Measurements from ENCODE around the gene PIK3C2G. TPM values are rescaled to one million over a fixed set of nuclear protein-coding genes. Genes with fewer than 3 reads are reported as not detected.

PIK3C2G gene
- total and polyA plus RNA-seq, 10 of the 15 experiments (the other 5 are each of a cell fraction or from before 2014, with no cell fraction given), result not detected

DNA sequence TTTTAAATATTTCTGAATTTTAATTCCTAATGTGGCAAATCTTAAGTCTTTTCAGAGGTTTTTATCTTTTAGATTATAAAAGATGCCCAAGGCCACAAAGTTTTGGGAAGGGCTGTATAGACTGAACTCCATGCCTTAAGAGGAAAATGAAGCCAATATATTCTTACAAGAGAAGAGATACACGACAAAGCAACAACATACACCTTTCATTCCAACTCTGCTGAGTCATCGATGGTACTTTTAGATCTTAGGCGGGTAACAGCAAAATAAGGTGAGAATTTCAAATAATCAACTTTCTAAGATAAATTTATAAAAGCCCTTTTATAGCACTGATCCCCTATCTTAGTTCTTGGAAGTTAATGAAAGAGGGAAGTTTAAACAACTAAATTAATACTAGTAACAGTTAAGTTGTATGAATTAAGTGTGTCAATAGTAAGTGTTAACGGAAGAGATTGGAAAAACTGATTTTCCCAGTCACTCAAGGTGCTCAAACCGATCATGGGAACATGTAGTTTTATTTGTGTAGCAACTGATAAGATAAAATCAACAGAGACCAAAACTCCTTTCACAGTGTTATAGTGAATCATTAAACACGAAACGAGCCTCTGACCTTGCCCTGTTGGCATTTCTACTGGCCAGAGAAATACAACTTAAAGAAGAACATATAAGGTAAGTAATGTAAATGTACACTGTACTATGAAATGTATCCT, 18.8 kb upstream of the PIK3C2G start:
- H3K9me3 ChIP-seq (replicated peaks; ENCODE audit: control insufficient read depth, insufficient read depth, low read length), result no peaks in the 10 kb centered on the region
- ChIA-PET CTCF (interaction anchor here (1.0 kb wide), 1 partner anchor 8 kb away, joined by 3 read pairs; no protein-coding TSS in a partner anchor), RAD21 (ENCODE audit: unreplicated experiment) (no interaction called here), SMC1A (ENCODE audit: uncharacterized antibody, unreplicated experiment) (no interaction called here), POLR2A (no interaction called here)
- TF ChIP-seq NR2F1 (conservative IDR thresholded peaks at IDR 0.05) (no peak), RBBP5 (conservative IDR thresholded peaks at IDR 0.05) (no peak), PAX8 (IDR thresholded peaks at IDR 0.05) (no peak), TARDBP (IDR thresholded peaks at IDR 0.05; ENCODE audit: borderline replicate concordance) (no peak)
- H3K9ac ChIP-seq (ENCODE audit: control insufficient read depth, insufficient read depth, low read length), result no peak overlapping the region
- H3K36me3 ChIP-seq (ENCODE audit: control insufficient read depth in 2 of 2, insufficient read depth in 2 of 2, low read length in 1 of 2), result no peaks in the 10 kb centered on the region
- WGBS (ENCODE audit: insufficient coverage, insufficient replicate concordance, low lambda C conversion rate, missing lambda C conversion rate), result 43% methylated on average over 7 of the region's 7 CpGs
- H3K27me3 ChIP-seq (replicated peaks in 1 of 2; ENCODE audit: control insufficient read depth in 2 of 2, insufficient read depth in 2 of 2, low read length in 1 of 2), result no peaks in the 10 kb centered on the region
- no peak overlapping the region for H3K27ac ChIP-seq (ENCODE audit: control insufficient read depth, insufficient read depth)
- H3K4me3 ChIP-seq, result no peak overlapping the region
- BruUV-seq (replicated peaks), result no TSS peak
- H3K4me1 ChIP-seq (ENCODE audit: control insufficient read depth, insufficient read depth, low read length), result no peaks in the 10 kb centered on the region
- no peak overlapping the region for H2AFZ ChIP-seq (ENCODE audit: control insufficient read depth, low read depth, low read length)
- no peak for DNase-seq (ENCODE audit: low read depth, low spot score)
- ATAC-seq, result no peak
- in situ Hi-C loops (cut with MboI) (no loop called here), intact Hi-C loops (cut with micrococcal nuclease; ENCODE audit: unreplicated experiment) (no loop called here)
- no peaks in the 10 kb centered on the region for H4K20me1 ChIP-seq (ENCODE audit: control insufficient read depth, insufficient read depth)
- H3K4me2 ChIP-seq (ENCODE audit: control insufficient read depth, insufficient read depth), result no peak overlapping the region
- no peak for FAIRE-seq
- no peaks in the 10 kb centered on the region for H3K79me2 ChIP-seq (ENCODE audit: control insufficient read depth, insufficient read depth, low read length)

DNA sequence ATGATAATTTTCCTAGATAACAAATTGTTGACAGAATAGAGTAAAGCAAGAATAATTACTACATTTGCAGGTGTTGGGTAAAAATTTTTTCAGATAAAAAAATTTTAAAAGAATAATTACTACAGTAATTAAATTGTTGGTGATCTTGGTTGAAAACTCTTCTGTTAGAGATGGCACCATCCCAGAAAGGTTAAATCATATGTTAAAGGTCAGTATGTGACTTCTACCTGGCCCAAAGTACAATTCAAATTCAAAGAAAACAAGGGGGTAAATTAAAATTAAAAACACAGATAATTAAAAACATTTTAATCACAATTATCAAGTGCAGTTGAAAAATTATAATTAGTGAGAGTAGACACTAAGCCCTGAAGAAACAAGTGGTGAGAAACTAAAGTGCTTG, 18.1 kb upstream of the PIK3C2G start:
- no TSS peak for BruUV-seq (replicated peaks)
- no peak for FAIRE-seq
- Histone ChIP-seq H2AFZ (ENCODE audit: control insufficient read depth, low read depth, low read length) (no peak overlapping the region), H3K27me3 (replicated peaks in 1 of 2; ENCODE audit: control insufficient read depth in 2 of 2, insufficient read depth in 2 of 2, low read length in 1 of 2) (no peaks in the 10 kb centered on the region), H3K9me3 (replicated peaks; ENCODE audit: control insufficient read depth, insufficient read depth, low read length) (no peaks in the 10 kb centered on the region), H4K20me1 (ENCODE audit: control insufficient read depth, insufficient read depth) (no peaks in the 10 kb centered on the region), H3K4me1 (ENCODE audit: control insufficient read depth, insufficient read depth, low read length) (no peaks in the 10 kb centered on the region), H3K36me3 (ENCODE audit: control insufficient read depth in 2 of 2, insufficient read depth in 2 of 2, low read length in 1 of 2) (no peaks in the 10 kb centered on the region), H3K27ac (ENCODE audit: control insufficient read depth, insufficient read depth) (no peak overlapping the region), H3K79me2 (ENCODE audit: control insufficient read depth, insufficient read depth, low read length) (no peaks in the 10 kb centered on the region), H3K9ac (ENCODE audit: control insufficient read depth, insufficient read depth, low read length) (no peak overlapping the region), H3K4me2 (ENCODE audit: control insufficient read depth, insufficient read depth) (no peak overlapping the region), H3K4me3 (no peak overlapping the region)
- POLR2A ChIA-PET, result no interaction called here
- CTCF ChIA-PET, result no interaction called here
- SMC1A ChIA-PET (ENCODE audit: uncharacterized antibody, unreplicated experiment), result no interaction called here
- DNase-seq (ENCODE audit: low read depth, low spot score), result no peak
- in situ Hi-C loops (cut with MboI), result no loop called here
- intact Hi-C loops (cut with micrococcal nuclease; ENCODE audit: unreplicated experiment), result no loop called here
- RAD21 ChIA-PET (ENCODE audit: unreplicated experiment), result no interaction called here
- ATAC-seq, result no peak
- TF ChIP-seq ZZZ3 (IDR thresholded peaks at IDR 0.05; ENCODE audit: control insufficient read depth, insufficient read length, low read depth) (no peak), YY1 (IDR thresholded peaks at IDR 0.05; ENCODE audit: low read depth, low read length) (no peak), RBBP5 (conservative IDR thresholded peaks at IDR 0.05) (no peak), IKZF1 (conservative IDR thresholded peaks at IDR 0.05) (no peak), FOS (IDR thresholded peaks at IDR 0.05; ENCODE audit: borderline replicate concordance, extremely low read depth, insufficient read length) (no peak), SMARCA5 (IDR thresholded peaks at IDR 0.05) (no peak)
- TF ChIP-seq, protein P1, sequence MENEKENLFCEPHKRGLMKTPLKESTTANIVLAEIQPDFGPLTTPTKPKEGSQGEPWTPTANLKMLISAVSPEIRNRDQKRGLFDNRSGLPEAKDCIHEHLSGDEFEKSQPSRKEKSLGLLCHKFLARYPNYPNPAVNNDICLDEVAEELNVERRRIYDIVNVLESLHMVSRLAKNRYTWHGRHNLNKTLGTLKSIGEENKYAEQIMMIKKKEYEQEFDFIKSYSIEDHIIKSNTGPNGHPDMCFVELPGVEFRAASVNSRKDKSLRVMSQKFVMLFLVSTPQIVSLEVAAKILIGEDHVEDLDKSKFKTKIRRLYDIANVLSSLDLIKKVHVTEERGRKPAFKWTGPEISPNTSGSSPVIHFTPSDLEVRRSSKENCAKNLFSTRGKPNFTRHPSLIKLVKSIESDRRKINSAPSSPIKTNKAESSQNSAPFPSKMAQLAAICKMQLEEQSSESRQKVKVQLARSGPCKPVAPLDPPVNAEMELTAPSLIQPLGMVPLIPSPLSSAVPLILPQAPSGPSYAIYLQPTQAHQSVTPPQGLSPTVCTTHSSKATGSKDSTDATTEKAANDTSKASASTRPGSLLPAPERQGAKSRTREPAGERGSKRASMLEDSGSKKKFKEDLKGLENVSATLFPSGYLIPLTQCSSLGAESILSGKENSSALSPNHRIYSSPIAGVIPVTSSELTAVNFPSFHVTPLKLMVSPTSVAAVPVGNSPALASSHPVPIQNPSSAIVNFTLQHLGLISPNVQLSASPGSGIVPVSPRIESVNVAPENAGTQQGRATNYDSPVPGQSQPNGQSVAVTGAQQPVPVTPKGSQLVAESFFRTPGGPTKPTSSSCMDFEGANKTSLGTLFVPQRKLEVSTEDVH (IDR thresholded peaks at IDR 0.05; ENCODE audit: low read depth, partially characterized antibody), result no peak
- TF ChIP-seq, protein P2, sequence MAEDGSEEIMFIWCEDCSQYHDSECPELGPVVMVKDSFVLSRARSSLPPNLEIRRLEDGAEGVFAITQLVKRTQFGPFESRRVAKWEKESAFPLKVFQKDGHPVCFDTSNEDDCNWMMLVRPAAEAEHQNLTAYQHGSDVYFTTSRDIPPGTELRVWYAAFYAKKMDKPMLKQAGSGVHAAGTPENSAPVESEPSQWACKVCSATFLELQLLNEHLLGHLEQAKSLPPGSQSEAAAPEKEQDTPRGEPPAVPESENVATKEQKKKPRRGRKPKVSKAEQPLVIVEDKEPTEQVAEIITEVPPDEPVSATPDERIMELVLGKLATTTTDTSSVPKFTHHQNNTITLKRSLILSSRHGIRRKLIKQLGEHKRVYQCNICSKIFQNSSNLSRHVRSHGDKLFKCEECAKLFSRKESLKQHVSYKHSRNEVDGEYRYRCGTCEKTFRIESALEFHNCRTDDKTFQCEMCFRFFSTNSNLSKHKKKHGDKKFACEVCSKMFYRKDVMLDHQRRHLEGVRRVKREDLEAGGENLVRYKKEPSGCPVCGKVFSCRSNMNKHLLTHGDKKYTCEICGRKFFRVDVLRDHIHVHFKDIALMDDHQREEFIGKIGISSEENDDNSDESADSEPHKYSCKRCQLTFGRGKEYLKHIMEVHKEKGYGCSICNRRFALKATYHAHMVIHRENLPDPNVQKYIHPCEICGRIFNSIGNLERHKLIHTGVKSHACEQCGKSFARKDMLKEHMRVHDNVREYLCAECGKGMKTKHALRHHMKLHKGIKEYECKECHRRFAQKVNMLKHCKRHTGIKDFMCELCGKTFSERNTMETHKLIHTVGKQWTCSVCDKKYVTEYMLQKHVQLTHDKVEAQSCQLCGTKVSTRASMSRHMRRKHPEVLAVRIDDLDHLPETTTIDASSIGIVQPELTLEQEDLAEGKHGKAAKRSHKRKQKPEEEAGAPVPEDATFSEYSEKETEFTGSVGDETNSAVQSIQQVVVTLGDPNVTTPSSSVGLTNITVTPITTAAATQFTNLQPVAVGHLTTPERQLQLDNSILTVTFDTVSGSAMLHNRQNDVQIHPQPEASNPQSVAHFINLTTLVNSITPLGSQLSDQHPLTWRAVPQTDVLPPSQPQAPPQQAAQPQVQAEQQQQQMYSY (CRISPR knock-in tag; IDR thresholded peaks at IDR 0.05), result no peak

All from GM12878 (cell line).